GM19468 (cell line): ENCODE data around the gene CRYGA.
A peak's percentile ranks its signal among the peaks of the same experiment; 100 is the strongest.

ENCODE experiments used
- ATAC-seq: cut with Tn5 transposase; IDR thresholded peaks from one replicate; pipeline ENCODE4 v1.9.1; 2021; ENCODE audit warnings: mild to moderate bottlenecking, moderate library complexity, moderate number of reproducible peaks; ENCODE audit not compliant: unreplicated experiment; ENCODE audit errors: extremely low read depth

CRYGA gene, protein sequence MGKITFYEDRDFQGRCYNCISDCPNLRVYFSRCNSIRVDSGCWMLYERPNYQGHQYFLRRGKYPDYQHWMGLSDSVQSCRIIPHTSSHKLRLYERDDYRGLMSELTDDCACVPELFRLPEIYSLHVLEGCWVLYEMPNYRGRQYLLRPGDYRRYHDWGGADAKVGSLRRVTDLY

DNA sequence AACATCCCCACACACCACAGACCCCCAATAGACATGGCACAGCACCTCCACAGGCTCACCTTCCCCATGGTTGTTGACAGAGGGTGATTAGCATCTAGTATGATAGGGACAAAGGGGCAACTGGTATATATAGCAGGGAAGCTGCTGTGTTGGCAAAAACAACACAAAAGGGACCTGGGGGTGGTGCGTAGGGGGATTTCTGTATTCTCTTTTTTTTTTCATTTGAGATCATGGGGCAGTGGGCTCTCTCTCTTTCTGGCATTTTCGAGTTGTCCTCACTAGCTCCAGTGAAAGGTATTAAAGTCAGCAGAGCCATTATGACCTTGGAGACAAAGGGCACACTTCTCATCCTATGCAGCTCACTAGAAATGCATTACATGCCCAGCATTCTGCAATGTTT is at the start of gene CRYGA:
Gene CRYGA, minus strand, starts transcription at position 101 of the 400 bp plus-strand sequence. Its CDS starts 33 bp downstream, at position 68.
- ATAC-seq: no peak

DNA sequence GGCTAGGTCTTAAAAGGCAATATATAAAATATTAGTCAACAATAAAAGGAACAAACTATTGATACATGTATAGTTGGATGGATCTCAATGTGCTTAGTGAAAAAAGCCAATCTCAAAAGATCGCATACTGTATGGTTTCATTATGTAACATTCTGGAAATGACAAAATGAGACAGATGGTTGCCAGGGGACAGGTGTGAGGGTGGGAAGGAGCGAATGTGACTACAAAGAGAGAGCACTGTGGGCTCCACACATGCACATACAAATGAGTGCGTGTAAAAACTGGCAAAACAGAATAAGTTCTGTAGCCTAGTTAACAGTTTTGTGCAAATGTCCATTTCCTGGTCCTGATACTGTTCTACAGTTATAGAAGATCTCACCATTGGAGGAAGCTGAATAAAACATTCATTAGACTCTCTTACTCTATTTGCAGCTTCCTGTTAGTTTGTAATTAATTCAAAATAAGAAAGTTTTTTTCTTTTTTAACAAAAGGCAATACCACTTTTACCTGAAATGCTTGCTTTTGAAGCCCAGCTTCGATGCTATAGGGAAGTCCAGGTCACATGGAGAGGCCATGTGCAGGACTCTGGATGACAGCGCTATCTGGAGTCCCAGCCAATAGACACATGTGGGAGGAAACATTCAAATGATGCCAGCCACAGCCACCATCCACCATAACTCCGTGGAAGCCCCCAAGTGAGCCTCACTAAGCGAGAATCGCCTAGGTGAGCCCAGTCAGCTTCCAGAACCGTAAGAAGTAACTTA is 47.5 kb upstream of the CRYGA start:
- ATAC-seq: no peak

DNA sequence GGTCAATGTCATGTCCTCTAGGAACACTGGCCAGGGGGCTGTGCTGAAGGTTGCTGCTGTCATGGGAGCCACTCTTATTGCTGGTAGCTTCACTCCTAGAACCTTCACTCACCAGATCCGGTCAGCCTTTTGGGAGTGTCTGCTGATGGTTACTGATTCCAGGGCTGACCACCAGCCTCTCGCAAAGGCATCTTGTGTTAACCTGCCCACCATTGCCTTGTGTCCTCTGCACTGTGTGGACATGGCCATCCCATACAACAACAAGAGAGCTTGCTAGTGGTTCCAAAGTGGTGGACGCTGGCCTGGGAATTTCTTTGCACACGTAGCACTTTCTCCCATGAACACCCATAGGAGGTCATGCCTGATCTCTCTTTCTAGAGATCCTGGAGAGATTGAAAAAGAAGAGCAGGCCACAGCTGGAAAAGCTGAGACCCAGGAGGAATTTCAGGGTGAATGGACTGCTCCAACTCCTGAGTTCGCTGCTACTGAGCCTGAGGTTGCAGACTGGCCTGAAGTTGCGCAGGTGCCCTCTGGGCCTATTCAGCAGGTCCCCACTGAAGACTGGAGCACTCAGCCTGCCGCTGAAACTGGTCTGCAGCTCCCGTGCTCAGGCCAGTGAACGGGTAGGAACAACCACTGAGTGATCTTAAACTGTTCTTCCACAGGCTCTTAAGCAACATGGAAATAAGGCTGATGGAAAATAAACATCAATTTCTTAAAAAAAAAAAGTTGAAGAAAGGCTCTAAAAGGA is 45.1 kb upstream of the CRYGA start:
- ATAC-seq: no peak

DNA sequence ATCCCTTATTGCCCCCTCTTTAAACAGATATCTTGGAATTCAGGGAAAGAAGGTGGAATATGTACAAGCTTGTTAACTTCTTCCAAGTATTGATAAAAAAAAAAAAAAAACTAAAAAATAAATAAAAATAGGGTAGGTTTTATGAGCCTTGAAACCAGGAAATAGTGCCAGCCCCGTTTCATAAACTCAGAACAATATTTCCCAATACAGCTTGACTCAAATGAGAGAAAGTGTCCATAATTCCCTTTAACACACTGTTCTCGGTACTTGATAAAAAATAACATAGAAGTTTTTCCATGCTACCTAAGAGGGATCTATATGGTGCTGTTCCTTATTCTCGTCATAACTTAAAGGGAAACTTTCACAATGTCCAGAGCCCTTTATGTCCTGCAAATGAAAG is 44.4 kb upstream of the CRYGA start:
- ATAC-seq: no peak

DNA sequence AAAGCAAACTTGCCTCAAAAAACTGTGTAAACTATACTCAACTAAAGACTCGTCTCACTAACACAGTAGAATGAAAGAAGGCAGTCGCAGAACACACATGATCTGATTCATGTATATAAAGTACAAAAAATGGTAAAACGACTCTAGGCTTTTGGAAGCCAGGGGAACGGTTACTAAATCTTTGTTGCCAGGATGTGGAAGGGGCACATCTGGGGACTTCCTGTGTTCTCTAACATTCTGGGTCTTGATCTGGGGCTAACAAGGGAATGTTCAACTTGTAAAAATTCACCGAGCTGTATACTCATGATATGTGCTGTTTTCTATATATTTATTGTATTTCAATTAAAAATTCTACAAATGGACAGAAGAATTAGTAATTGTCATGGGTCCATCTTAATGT is 40.8 kb upstream of the CRYGA start:
- ATAC-seq: no peak

DNA sequence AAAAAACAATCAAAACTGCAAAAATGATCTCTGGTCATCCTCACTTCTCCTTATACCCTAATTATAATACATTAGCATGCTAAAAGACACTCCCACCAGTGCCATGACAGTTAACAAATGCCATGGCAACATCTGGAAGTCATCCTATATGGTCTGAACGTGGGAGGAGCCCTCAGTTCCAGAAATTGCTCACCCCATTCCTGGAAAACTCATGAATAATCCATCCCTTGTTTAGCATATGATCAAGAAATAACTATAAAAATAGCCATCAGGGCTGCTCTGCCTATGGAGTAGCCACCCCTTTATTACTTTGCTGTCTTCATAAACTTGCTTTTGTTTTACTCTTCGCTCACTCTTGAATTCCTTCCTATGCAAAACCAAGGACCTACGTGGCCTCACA is 32.1 kb upstream of the CRYGA start:
- ATAC-seq: no peak

DNA sequence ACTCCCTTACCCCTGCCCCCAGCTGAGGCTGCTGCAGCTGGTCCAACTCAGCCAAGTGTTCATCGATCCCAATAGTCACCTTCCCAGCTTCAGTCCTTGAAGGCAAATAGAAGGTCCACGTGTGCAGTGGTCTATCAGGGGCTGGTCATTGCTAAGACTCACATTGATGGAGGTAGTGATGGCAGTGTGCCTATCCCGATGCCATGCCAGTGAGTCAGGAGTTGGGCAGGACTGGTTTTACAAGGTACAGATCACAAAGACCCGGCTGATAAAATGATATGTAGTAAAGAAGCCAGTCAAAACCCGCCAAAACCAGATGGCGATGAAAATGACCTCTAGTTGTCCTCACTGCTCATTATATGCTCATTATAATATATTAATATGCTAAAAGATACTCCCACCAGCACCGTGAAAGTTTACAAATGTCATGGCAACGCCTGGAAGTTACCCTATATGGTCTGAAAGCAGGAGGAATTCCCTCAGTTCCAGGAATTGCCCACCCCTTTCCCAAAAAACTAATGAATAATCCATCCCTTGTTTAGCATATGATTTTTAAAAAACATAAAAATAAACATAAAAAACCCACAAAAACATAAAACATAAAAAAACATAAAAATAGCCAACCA is 29.3 kb upstream of the CRYGA start:
- no peak for ATAC-seq

DNA sequence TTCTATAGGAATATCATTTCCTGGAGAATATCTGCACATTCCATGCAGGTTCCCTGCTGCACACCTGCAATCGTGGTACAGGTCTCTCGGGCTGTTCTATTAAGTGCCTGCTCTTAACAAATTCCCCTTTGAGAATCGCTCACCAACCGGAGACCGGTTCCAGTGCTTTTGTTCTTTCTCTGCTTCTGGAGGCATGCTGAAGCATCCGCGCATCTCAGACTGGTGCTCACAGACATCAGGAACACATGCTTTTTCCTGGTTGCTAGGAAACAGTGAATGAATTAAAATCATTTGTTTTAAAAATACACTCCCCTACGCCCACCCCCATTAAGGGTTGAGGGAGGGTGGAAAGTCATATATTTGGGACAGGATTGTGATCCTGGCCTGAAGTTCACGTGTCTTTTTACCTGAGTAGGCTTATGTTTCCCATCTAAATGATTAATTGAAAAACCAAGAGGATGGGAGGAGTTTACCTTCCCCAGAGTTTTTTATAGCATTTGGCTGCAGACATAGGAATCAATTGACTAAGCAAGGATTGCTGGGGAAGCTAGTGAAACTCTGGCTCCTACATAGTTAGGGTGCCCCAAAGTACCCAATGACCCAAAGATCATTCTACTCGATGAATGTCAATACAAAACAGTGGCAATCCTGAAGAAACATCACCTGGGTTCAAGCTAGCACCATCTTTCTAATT is 26.6 kb upstream of the CRYGA start, which contains the start of gene C2orf80:
Gene C2orf80, minus strand, starts transcription at position 221 of the 694 bp plus-strand sequence. CDS start 3,044 bp downstream, outside the sequence.
- no peak for ATAC-seq

DNA sequence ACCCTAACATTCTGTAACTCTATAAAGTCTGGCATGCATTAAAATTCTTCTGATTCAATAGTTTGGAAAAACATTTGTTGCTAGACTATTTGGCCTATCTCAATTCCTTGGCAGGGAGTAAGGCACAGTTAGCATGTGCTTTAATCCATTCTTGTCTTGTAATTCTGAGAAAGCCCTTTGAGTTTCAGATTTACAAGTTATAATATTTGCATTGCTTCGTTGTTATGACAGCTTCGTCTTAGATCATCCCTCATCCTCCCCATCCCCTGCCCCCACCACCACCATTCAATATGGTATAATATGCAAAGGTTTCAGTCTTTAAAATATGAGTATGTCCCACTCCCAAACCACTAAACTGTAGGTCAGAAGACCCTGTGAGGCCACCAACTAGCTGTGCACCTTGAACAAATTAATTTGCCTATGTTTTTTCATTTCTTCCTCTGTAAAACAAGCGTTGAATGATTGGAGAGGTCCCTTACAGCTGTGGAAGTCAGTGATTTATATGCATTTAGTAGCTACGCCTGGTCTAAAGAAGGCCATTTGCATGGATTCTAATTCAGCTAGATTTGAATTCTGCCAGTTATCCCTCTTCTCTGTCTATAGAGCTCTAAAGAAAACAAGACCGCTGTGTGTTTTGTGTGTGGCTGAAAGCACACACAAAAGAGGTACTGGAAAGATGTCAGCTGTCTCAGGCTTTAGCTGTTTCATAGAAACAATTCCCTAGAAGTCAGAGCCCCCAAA is 25.9 kb upstream of the CRYGA start:
- ATAC-seq: no peak

DNA sequence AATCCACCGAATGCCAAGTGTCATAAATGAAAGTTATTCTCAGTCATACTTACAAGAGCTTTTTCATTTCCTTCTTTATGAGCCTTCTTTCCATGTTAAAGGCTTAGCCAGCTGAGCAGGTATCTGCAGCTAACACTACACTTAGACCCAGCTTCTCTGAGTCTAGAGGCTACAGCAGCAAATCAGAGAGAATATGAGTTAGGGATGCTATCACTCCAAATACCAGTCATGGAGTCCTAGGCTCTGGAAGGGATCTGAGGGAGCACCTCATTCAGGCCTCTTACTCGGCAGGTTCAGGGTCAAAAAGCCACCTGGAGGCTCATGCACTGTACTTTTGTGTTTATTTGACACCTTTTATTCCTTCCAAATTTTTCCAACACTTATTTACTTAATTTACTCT is 23.5 kb upstream of the CRYGA start:
- ATAC-seq: no peak

DNA sequence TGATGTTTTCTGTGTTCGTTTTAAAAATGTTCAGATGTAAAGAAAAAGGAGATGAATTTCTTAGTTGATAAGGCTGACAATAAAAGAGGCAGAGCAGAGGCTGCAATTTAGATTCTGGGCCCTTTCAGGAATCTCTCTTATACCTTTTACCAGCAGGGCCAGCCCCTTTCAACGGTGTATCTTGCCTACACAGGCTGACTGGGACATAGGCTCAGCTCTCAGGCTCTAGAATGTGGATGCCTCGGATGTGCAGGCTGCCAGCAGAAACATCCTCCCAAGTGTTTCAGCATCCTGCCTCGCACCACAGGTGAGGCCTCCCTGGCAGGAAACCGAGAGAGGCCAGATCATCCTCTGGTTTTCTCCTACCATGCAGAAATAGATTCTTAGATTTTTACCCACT is 23.1 kb upstream of the CRYGA start:
- ATAC-seq: no peak

DNA sequence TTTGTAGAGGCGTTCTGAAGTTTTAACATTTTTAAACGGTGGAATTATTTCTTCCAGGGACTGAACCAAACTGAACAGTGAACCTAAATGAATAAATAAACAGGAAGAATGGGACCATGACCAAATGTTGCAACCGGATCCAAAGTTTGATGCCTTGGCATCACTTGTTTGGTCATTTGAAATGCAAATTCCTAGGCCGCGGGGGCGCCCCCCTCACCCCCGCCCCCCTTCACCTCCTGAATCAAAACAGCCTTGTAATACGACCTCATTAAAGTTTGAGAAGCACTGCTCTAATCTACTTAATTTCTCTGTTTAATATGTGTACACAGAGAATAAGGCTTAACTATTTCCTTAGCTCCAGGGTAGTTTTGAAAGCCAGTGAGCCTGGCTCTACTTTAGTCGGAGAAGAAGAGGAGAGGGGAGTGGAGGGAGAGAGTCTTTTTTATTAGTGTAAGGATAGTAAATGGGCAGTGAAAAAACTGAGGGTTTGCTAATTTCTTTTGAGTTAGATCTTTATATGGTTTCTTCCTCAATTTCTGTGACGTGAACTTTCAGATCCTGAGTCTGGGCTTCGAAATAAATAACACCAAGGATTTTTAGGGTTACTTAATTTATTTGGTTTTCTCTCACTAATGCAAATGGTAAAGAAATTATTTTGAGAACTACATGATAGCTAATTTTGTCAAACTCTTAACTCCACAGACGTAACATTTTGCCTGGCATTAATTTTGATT is 20.8 kb upstream of the CRYGA start:
- no peak for ATAC-seq

DNA sequence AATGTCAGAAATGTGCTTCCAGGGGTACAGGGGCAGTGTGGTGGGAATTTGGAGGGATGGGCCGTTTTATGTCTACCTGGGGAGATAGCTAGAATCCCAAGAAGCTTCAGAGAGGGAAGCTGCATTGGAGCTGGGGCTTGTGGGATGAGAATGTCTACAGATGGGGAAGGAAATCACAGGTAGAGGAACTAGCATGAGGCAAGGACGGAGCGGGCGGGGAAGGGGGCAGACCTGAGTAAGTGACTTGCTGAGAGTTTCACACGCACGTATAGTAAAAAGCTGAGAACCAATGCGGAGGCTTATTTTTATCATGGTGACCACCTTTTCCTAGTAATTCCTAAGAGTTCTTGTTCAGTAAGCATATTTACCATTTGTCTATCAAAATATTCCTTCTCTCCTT is 20.1 kb upstream of the CRYGA start:
- ATAC-seq: no peak

DNA sequence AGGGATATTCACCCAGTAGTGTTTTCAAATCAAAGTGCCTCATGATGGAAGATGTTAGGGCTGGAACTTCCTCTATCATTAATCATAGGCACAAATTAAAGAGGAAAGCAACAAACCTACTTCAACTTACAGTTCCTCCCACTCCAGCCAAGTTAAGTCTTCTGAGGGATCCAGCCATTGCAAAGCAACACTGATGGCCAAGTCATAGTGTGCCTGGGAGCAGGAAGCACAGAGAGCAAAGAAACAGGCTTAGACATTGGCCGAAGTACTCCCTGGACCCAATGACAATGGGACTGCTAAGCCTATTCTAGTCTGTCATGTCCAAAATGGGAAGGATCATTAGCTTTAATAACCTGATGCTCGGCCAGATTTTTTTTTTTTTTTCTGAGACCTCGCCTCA is 19.4 kb upstream of the CRYGA start:
- no peak for ATAC-seq

DNA sequence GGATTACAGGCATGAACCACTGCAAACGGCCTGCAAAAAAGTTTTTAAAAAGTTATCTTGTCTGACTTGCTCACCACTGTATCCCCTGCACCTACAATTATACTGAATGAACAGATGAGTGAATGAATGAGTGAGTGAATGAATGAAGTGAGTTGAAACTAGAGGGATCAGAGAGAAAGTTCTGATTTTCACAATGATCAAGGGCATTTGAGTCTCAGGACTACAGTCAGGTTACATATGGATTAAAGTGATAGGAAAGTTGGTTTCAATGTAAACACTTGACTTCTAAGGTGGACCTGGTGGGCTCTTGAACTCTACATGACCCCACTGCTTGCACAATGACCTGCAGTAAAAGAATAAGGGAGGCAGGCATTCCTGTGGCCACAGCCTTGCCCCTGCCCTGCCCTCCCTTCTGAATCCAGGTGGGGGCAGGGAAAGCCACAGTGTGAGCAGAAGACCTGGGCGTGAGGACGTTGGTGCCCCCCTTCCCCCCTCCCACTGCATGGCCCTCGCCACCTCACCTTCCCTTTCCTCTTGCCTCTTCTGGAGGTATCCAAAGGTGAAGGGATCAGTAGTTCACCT is 15.7 kb upstream of the CRYGA start:
- ATAC-seq: no peak

DNA sequence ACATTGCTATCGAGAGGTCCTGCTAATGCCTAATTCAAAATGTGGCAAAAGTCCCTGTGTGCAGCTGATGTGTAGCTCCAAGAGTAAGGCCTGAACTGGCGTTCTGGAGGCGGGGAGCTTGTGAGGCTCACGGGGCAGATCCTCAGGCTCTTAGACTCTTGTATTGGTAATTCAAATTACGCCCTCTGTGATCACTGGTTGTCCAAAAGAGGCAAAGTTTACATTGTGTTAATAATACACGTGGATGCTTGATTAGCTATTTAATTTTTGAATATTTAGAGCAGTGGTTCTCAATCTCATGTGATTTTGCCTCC is 12.4 kb upstream of the CRYGA start:
- ATAC-seq: no peak

DNA sequence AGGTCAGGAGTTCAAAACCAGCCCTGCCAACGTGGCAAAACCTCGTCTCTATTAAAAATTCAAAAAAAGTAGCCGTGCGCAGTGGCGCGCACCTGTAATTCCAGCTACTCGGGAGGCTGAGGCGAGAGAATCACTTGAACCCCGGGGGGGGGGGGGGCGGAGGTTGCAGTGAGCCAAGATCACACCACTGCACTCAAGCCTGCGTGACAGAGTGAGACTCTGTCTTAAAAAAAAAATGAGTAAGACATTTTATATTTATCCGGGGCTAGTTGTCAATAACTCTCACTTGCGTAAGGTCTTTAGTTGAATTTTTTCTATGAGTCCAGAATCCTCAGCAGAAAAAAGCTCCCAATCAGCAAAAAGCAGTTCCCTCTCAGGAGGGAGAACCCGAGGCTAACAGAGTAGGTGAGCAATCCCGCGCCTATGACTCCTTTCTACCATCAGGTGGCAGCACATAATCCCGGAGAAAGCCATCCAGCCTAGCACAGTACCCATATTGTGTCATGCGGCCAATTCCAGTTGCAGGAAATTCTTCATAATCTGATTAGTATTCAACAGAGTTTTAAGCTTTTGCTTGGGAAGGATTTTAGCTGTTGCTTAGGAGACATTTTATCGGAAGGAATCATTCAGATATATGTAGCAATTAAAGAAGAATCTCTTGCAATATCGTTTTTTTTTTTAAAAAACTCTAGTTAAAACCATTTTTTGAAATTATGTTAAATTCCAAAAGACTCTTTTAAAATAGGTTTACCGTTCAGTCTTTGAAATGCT is 11.9 kb upstream of the CRYGA start:
- ATAC-seq: peak; percentile 99

DNA sequence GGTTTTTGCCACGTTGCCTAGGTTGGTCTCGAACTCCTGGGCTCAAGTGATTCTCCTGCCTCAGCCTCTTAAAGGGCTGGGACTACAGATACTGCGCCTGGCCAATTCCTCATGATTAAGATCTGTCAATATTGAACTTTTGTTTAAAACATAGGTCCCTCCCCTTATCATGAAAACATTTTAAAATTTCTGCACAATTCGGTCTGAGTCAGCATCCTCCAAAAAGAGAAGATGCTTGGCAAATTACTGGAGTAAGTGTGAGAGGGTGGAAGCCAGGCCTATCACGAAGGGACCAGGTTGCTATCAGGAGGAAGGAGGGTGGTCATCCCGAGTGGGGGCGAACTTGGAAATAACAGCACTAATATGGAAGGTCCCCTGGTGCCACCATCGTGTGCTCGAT is 10.8 kb upstream of the CRYGA start:
- no peak for ATAC-seq
